Lower leg skin (tissue), 4 donors: Measurements from ENCODE around the gene MRPL39. TPM values are rescaled to one million over a fixed set of nuclear protein-coding genes. Genes with fewer than 3 reads are reported as not detected.

ENCODE experiments used
- DNase-seq, 2 donors: peaks; one replicate each; pipeline ENCODE4 v3.0.0-alpha.2; 2019; ENCODE audit warnings: low spot score in 2 of 2
- H3K4me3 ChIP-seq: fragments of 200-600 bp; sonication (generic); 2 replicates; pipeline ENCODE4 v1.5.1; 2017; ENCODE audit warnings: mild to moderate bottlenecking, low read depth; ENCODE audit not compliant: poor library complexity, severe bottlenecking
- CTCF ChIP-seq, 3 donors: fragments of 450-650 bp; IDR thresholded peaks; one replicate each; pipeline ENCODE4 v1.5.1; 2016; ENCODE audit warnings: antibody characterized with exemption in 3 of 3, mild to moderate bottlenecking in 3 of 3, moderate library complexity in 2 of 3
- POLR2A ChIP-seq, 2 donors: fragments of 450-650 bp; IDR thresholded peaks; one replicate each; pipeline ENCODE4 v1.6.1; 2016 to 2017; ENCODE audit warnings: antibody characterized with exemption in 2 of 2, mild to moderate bottlenecking in 1 of 2, moderate library complexity in 1 of 2
- WGBS, 2 donors: methylation state at CpG; one replicate each; pipeline ENCODE4 v1.1.5; 2018; 5-methylcytosine and 5-hydroxymethylcytosine counted together
- intact Hi-C: fragments of 100-400 bp; cut with DNase I; formaldehyde crosslinking; loops from one replicate; pipeline ENCODE4 v1.15.0; 2023; ENCODE audit warnings: low total_unique reads
- total RNA-seq, 4 donors: library from RNA; depleted of rRNA; stranded (reverse); fragments of >200 nt; gene quantifications; one replicate each; pipeline ENCODE4 v1.1.0, GENCODE V29; 2016

Gene MRPL39
- total RNA-seq, 4 donors from 2014 or later, result 18.0 to 26.5 (median 21.4) TPM

GRCh38 chr21:25578056-25578961 is 29.0 kb downstream of the MRPL39 start:
- intact Hi-C loops, result no loop called here
- DNase-seq, result no peak
- no peak for TF ChIP-seq POLR2A (IDR thresholded peaks at IDR 0.05)
- TF ChIP-seq CTCF (IDR thresholded peaks at IDR 0.05), result no peak
- H3K4me3 ChIP-seq, result no peak overlapping the region
- WGBS, 2 donors, result 95 to 96% methylated on average over 7 of the region's 7 CpGs

DNA sequence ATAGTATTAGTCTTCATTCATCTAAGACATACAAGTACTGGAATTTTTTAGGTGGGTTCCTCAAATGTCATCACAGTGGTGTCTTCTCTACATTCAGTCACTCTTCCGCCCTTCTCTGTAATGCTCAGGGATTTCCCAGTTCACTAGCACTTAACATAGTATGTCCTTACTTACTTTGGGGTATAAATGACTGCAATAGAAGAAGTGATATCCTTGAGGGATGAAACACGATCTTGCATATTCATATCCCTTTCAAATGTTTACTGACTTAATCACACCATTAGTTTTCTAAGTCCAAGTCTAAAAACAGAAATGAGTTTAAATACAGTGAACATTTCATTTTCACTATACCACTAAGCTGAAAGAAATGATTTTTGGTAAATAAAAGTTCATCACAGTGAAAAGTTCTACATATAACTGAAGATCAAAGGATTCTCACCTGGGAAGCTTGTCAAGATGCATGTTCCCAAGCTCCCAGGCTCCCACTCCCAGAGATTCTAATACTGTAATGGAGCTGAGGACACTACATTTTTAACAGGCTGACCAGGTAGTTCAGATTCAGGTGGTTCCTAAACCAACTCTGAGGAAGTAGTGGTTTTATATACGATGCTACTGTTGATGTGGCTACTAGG is 29.7 kb downstream of the MRPL39 start:
- no peak for DNase-seq
- WGBS, 2 donors, result 92 to 93% methylated on average over 3 of the region's 3 CpGs
- H3K4me3 ChIP-seq, result no peak overlapping the region
- TF ChIP-seq POLR2A (IDR thresholded peaks at IDR 0.05), result no peak
- no peak for TF ChIP-seq CTCF (IDR thresholded peaks at IDR 0.05)
- intact Hi-C loops, result no loop called here

- DNase-seq, result no peak
- TF ChIP-seq CTCF (IDR thresholded peaks at IDR 0.05) (no peak), POLR2A (IDR thresholded peaks at IDR 0.05) (no peak)
- 53 to 55% methylated on average over 6 of the region's 6 CpGs for WGBS, 2 donors
- intact Hi-C loops, result no loop called here
- no peak overlapping the region for H3K4me3 ChIP-seq
Observed at GRCh38 chr21:25573409-25574206, 33.7 kb downstream of the MRPL39 start.

- intact Hi-C loops, result no loop called here
- TF ChIP-seq CTCF (IDR thresholded peaks at IDR 0.05) (no peak), POLR2A (IDR thresholded peaks at IDR 0.05) (no peak)
- 67 to 69% methylated on average over 3 of the region's 3 CpGs for WGBS, 2 donors
- no peak overlapping the region for H3K4me3 ChIP-seq
- DNase-seq, result no peak
Observed at GRCh38 chr21:25572861-25573310, 34.4 kb downstream of the MRPL39 start.

DNA sequence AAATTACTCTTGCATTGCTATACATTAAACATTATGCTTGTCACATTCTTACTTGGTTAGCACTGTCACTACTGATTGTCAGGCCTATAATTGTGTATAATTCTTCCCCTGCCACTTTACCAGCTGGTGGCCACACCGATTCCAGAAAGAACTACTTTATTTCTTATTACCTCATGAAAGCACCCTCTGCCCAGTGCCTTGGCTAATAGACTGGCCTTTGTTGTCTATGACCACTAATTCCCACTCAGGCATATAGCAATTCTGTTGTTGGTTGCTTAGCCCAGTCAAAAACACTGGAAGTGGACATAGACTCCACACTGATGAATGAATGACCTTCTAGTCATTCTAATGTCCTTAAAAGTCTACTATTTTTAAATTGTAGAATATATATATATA is 35.6 kb downstream of the MRPL39 start:
- 90 to 92% methylated on average over 1 of the region's 1 CpG for WGBS, 2 donors
- no peak for DNase-seq
- intact Hi-C loops, result no loop called here
- no peak for TF ChIP-seq POLR2A (IDR thresholded peaks at IDR 0.05)
- no peak for TF ChIP-seq CTCF (IDR thresholded peaks at IDR 0.05)
- no peak overlapping the region for H3K4me3 ChIP-seq
